ENCODE results near the gene CHGA.

Gene CHGA

DNA sequence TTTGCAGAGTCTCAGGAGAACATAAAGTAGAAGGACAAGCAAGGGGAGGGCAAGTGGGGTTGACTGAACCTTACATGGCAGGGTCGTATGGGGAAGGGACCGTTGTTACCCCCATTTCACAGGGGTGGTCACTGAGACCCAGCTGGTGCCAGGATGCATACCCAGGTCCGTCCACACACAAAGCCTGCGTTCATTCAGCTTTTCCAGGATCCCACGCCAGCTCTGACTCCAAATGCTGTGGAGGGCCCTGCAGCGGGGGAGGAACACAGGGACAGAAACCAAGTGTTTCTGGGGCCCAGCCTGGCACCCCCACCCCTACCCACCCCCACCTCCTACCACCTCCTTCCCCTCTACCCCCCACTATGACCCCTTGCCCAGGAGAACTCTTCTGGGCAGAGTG, 16.5 kb upstream of the CHGA start:
- Histone ChIP-seq H3K36me3 (ENCODE audit: insufficient read depth, low read depth, low read length) (no peaks in the 10 kb centered on the region), H3K4me3 (ENCODE audit: low read length) (no peak overlapping the region), H3K27ac (ENCODE audit: low read length) (no peak overlapping the region), H3K27me3 (ENCODE audit: insufficient read depth, low read length) (peaks cover 30% of the 10 kb centered on the region), H3K9ac (ENCODE audit: low read depth, low read length) (no peak overlapping the region), H3K9me3 (ENCODE audit: insufficient read depth, low read depth, low read length) (no peaks in the 10 kb centered on the region), H3K4me1 (ENCODE audit: insufficient read depth, low read length) (0 out of 2 replicates have a peak, but pooled peaks cover 2% of the 10 kb centered on the region)

DNA sequence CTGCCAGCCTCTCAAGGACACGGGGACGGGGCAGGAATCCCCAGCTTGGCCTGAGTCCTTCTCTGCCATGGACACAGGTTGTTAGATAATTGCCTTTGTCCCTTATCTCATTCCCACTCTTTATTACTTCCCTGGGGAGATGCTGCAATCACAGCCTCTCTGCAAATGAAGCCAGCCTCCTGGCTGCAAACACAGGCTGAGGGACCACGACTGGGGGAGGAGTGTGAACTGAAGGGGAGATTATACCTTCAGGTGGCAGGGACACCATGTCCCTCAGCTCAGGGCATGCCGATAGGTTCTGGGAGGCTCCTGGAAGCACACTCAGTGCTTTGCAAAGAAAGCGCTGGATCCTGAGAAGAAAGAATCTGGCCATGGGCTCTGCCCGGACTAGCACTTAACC, 16.1 kb upstream of the CHGA start:
- Histone ChIP-seq H3K36me3 (ENCODE audit: insufficient read depth, low read depth, low read length) (no peaks in the 10 kb centered on the region), H3K9ac (ENCODE audit: low read depth, low read length) (no peak overlapping the region), H3K27ac (ENCODE audit: low read length) (no peak overlapping the region)

DNA sequence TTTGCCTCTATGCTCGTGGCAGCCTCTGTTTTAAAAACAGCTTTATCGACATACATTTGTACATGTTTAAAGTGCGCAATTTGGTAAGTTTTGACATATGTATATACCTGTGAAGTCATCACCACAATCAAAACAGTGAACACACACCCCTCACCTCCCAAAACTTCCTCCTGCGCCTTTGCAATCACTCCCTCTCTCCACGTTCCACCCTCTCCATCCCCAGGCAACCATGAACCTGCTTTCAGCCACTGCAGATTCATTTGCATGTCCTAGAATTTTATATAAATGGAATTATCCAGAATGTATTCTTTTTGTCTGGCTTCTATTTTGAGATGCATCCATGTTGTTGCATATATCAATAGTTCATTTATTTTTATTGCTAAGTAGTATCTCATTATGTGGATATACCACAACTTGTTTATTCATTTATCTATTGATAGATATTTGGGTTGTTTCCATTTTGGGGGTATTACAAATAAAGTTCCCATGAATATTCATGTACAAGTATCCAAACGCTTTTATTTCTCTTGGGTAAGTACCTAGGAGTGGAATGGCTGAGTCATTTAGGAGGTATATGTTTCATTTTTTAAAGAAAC, 15.5 kb upstream of the CHGA start:
- Histone ChIP-seq H3K27ac (ENCODE audit: low read length) (no peak overlapping the region), H3K9ac (ENCODE audit: low read depth, low read length) (no peak overlapping the region), H3K4me1 (ENCODE audit: insufficient read depth, low read length) (0 out of 2 replicates have a peak, but pooled peaks cover 2% of the 10 kb centered on the region), H3K9me3 (ENCODE audit: insufficient read depth, low read depth, low read length) (no peaks in the 10 kb centered on the region), H3K27me3 (ENCODE audit: insufficient read depth, low read length) (peaks cover 25% of the 10 kb centered on the region), H3K4me3 (ENCODE audit: low read length) (no peak overlapping the region), H3K36me3 (ENCODE audit: insufficient read depth, low read depth, low read length) (no peaks in the 10 kb centered on the region)

More for the DNA sequence above, 16.1 kb upstream of the CHGA start:
- H3K4me1 ChIP-seq (ENCODE audit: insufficient read depth, low read length), result 0 out of 2 replicates have a peak, but pooled peaks cover 2% of the 10 kb centered on the region
- no peak overlapping the region for H3K4me3 ChIP-seq (ENCODE audit: low read length)
- peaks cover 30% of the 10 kb centered on the region for H3K27me3 ChIP-seq (ENCODE audit: insufficient read depth, low read length)
- H3K9me3 ChIP-seq (ENCODE audit: insufficient read depth, low read depth, low read length), result no peaks in the 10 kb centered on the region

DNA sequence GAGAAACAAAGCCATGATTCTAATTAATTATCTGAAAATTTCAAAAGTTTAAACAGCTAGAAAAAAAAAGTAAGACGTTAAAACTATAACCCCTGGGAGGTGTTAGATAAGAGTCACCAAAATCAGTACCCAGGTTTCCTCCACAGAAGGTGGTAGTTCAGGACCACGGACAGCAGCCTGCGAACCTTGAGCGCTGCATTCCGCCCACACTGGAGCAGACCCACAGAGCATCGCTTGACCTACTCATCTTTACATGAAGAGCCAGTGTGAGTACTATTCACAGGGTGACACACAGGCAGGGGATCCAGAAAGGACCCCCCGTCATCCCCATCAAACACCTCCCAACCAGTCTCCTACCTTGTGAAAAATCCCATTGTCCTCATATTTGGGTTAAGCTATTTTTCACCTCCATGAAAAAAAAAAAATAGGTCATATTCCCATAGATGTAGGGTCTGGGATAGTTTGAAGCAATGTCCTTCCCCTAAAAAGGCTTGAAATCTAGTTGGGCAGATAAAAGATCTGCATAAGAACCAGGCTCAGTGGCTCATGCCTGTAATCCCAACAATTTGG, 8.8 kb upstream of the CHGA start:
- peaks cover 4% of the 10 kb centered on the region; the same call in 1 of the 2 replicates for H3K9me3 ChIP-seq (ENCODE audit: insufficient read depth, low read depth, low read length)
- no peak overlapping the region for H3K4me3 ChIP-seq (ENCODE audit: low read length)
- no peak overlapping the region for H3K27ac ChIP-seq (ENCODE audit: low read length)
- no peak overlapping the region for H3K9ac ChIP-seq (ENCODE audit: low read depth, low read length)
- H3K27me3 ChIP-seq (ENCODE audit: insufficient read depth, low read length), result peaks cover 44% of the 10 kb centered on the region
- H3K36me3 ChIP-seq (ENCODE audit: insufficient read depth, low read depth, low read length), result no peaks in the 10 kb centered on the region
- no peaks in the 10 kb centered on the region for H3K4me1 ChIP-seq (ENCODE audit: insufficient read depth, low read length)

GRCh38 chr14:92916201-92916600, 6.7 kb upstream of the CHGA start:
- Histone ChIP-seq H3K4me1 (ENCODE audit: insufficient read depth, low read length) (no peaks in the 10 kb centered on the region), H3K9me3 (ENCODE audit: insufficient read depth, low read depth, low read length) (peaks cover 4% of the 10 kb centered on the region; the same call in 1 of the 2 replicates), H3K27me3 (ENCODE audit: insufficient read depth, low read length) (peaks cover 64% of the 10 kb centered on the region), H3K4me3 (ENCODE audit: low read length) (no peak overlapping the region), H3K9ac (ENCODE audit: low read depth, low read length) (no peak overlapping the region), H3K27ac (ENCODE audit: low read length) (no peak overlapping the region), H3K36me3 (ENCODE audit: insufficient read depth, low read depth, low read length) (no peaks in the 10 kb centered on the region)

- peaks cover 73% of the 10 kb centered on the region for H3K27me3 ChIP-seq (ENCODE audit: insufficient read depth, low read length)
- H3K9me3 ChIP-seq (ENCODE audit: insufficient read depth, low read depth, low read length), result peaks cover 4% of the 10 kb centered on the region; the same call in 1 of the 2 replicates
- H3K9ac ChIP-seq (ENCODE audit: low read depth, low read length), result no peak overlapping the region
These were observed 5.7 kb upstream of the CHGA start for GRCh38 chr14:92917041-92917940.

GRCh38 chr14:92917956-92918355, 5.0 kb upstream of the CHGA start:
- no peak overlapping the region for H3K27ac ChIP-seq (ENCODE audit: low read length)
- H3K27me3 ChIP-seq (ENCODE audit: insufficient read depth, low read length), result peaks cover 78% of the 10 kb centered on the region
- H3K4me3 ChIP-seq (ENCODE audit: low read length), result no peak overlapping the region
- H3K9ac ChIP-seq (ENCODE audit: low read depth, low read length), result no peak overlapping the region
- no peaks in the 10 kb centered on the region for H3K36me3 ChIP-seq (ENCODE audit: insufficient read depth, low read depth, low read length)
- no peaks in the 10 kb centered on the region; the same call in 1 of the 2 replicates for H3K4me1 ChIP-seq (ENCODE audit: insufficient read depth, low read length)
- peaks cover under 1% of the 10 kb centered on the region; the same call in 1 of the 2 replicates for H3K9me3 ChIP-seq (ENCODE audit: insufficient read depth, low read depth, low read length)

More at GRCh38 chr14:92917041-92917940, 5.7 kb upstream of the CHGA start:
- Histone ChIP-seq H3K27ac (ENCODE audit: low read length) (no peak overlapping the region), H3K4me1 (ENCODE audit: insufficient read depth, low read length) (no peaks in the 10 kb centered on the region; the same call in 1 of the 2 replicates), H3K36me3 (ENCODE audit: insufficient read depth, low read depth, low read length) (no peaks in the 10 kb centered on the region), H3K4me3 (ENCODE audit: low read length) (no peak overlapping the region)

DNA sequence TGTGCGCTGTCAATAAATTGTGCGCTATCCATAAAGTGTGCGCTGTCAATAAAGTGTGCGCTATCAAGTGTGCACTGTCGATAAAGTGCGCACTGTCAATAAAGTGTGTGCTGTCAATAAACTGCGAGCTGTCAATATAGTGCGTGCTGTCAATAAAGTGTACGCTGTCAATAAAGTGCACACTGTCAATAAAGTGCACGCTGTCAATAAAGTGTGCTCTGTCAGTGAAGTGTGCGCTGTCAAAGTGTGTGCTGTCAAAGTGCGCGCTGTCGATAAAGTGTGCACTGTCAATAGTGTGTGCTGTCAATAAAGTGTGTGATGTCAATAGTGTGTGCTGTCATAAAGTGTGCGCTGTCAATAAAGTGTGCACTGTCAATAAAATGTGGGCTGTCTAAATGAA, 2.9 kb upstream of the CHGA start:
- no peaks in the 10 kb centered on the region for H3K9me3 ChIP-seq (ENCODE audit: insufficient read depth, low read depth, low read length)
- H3K36me3 ChIP-seq (ENCODE audit: insufficient read depth, low read depth, low read length), result no peaks in the 10 kb centered on the region
- H3K4me1 ChIP-seq (ENCODE audit: insufficient read depth, low read length), result peaks cover 6% of the 10 kb centered on the region; the same call in 1 of the 2 replicates
- H3K4me3 ChIP-seq (ENCODE audit: low read length), result no peak overlapping the region
- peaks cover 84% of the 10 kb centered on the region for H3K27me3 ChIP-seq (ENCODE audit: insufficient read depth, low read length)
- no peak overlapping the region for H3K9ac ChIP-seq (ENCODE audit: low read depth, low read length)
- no peak overlapping the region for H3K27ac ChIP-seq (ENCODE audit: low read length)

- Histone ChIP-seq H3K9ac (ENCODE audit: low read depth, low read length) (peak overlapping the region; percentile 33; the same call in 1 of the 2 replicates), H3K36me3 (ENCODE audit: insufficient read depth, low read depth, low read length) (peaks cover 4% of the 10 kb centered on the region; the same call in 1 of the 2 replicates), H3K4me3 (ENCODE audit: low read length) (peak overlapping the region; percentile 74), H3K27ac (ENCODE audit: low read length) (no peak overlapping the region), H3K27me3 (ENCODE audit: insufficient read depth, low read length) (peaks cover 81% of the 10 kb centered on the region), H3K4me1 (ENCODE audit: insufficient read depth, low read length) (peaks cover 6% of the 10 kb centered on the region; the same call in 1 of the 2 replicates), H3K9me3 (ENCODE audit: insufficient read depth, low read depth, low read length) (no peaks in the 10 kb centered on the region)
These were observed 705 bp upstream of the CHGA start for GRCh38 chr14:92922155-92922735.

DNA sequence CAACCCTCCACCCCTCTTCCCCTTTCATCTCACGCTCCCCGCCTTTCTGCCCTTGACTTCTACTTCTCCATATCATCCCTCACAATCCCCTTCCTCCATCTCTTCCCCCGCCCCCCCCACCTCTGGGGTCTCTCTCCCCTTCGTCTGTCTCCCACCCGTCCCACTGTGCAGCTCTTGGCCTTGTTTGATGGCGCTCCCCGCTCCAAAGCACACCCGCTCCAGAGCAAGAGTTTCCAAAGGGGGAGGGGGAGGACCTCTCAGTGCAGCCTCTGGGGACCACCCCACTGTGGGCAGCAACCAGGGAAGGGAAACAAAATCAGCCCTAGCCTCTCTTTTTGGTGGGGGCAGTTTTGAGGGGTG, 774 bp downstream of the CHGA start:
- Histone ChIP-seq H3K9ac (ENCODE audit: low read depth, low read length) (peak overlapping the region; percentile 53; the same call in 1 of the 2 replicates), H3K4me1 (ENCODE audit: insufficient read depth, low read length) (peaks cover 6% of the 10 kb centered on the region; the same call in 1 of the 2 replicates), H3K4me3 (ENCODE audit: low read length) (peak overlapping the region; percentile 74; the same call in 1 of the 2 replicates), H3K36me3 (ENCODE audit: insufficient read depth, low read depth, low read length) (peaks cover 4% of the 10 kb centered on the region; the same call in 1 of the 2 replicates), H3K27ac (ENCODE audit: low read length) (no peak overlapping the region), H3K27me3 (ENCODE audit: insufficient read depth, low read length) (peaks cover 72% of the 10 kb centered on the region), H3K9me3 (ENCODE audit: insufficient read depth, low read depth, low read length) (no peaks in the 10 kb centered on the region)

DNA sequence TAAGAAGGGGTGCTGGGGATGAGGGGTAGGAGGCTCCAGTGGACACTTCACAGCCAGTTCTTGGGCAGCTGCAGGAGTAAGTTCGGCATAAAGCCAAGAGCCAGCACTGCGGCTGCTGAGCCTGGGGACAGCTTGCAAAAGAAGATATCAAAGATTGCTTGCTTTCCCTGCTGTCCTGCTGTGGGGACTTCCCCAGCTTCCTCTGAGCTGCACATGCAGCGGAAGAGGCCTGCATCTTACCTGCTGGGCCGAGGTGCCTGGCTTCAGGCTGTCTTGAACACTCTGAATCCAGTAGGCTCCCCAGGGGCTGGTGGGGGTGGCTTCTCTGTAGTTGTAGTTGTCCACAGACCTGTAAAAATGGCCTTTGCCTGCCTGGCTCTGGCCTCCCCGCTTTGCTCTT, 1.3 kb downstream of the CHGA start:
- Histone ChIP-seq H3K27ac (ENCODE audit: low read length) (no peak overlapping the region), H3K4me3 (ENCODE audit: low read length) (peak overlapping the region; percentile 74; the same call in 1 of the 2 replicates), H3K9ac (ENCODE audit: low read depth, low read length) (peak overlapping the region; percentile 64; the same call in 1 of the 2 replicates), H3K9me3 (ENCODE audit: insufficient read depth, low read depth, low read length) (no peaks in the 10 kb centered on the region), H3K36me3 (ENCODE audit: insufficient read depth, low read depth, low read length) (peaks cover 4% of the 10 kb centered on the region; the same call in 1 of the 2 replicates), H3K27me3 (ENCODE audit: insufficient read depth, low read length) (peaks cover 66% of the 10 kb centered on the region), H3K4me1 (ENCODE audit: insufficient read depth, low read length) (peaks cover 6% of the 10 kb centered on the region; the same call in 1 of the 2 replicates)
